OCI-M2 (cell line): ENCODE measurements around the gene TBC1D1.

Source experiments
- DNase-seq: peaks from one replicate; lab custom pipeline; 2025; ENCODE audit not compliant: unreplicated experiment; lab: John Stamatoyannopoulos, UW

Gene TBC1D1, protein sequence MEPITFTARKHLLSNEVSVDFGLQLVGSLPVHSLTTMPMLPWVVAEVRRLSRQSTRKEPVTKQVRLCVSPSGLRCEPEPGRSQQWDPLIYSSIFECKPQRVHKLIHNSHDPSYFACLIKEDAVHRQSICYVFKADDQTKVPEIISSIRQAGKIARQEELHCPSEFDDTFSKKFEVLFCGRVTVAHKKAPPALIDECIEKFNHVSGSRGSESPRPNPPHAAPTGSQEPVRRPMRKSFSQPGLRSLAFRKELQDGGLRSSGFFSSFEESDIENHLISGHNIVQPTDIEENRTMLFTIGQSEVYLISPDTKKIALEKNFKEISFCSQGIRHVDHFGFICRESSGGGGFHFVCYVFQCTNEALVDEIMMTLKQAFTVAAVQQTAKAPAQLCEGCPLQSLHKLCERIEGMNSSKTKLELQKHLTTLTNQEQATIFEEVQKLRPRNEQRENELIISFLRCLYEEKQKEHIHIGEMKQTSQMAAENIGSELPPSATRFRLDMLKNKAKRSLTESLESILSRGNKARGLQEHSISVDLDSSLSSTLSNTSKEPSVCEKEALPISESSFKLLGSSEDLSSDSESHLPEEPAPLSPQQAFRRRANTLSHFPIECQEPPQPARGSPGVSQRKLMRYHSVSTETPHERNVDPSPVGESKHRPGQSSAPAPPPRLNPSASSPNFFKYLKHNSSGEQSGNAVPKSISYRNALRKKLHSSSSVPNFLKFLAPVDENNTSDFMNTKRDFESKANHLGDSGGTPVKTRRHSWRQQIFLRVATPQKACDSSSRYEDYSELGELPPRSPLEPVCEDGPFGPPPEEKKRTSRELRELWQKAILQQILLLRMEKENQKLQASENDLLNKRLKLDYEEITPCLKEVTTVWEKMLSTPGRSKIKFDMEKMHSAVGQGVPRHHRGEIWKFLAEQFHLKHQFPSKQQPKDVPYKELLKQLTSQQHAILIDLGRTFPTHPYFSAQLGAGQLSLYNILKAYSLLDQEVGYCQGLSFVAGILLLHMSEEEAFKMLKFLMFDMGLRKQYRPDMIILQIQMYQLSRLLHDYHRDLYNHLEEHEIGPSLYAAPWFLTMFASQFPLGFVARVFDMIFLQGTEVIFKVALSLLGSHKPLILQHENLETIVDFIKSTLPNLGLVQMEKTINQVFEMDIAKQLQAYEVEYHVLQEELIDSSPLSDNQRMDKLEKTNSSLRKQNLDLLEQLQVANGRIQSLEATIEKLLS (N-terminal part only)

DNA sequence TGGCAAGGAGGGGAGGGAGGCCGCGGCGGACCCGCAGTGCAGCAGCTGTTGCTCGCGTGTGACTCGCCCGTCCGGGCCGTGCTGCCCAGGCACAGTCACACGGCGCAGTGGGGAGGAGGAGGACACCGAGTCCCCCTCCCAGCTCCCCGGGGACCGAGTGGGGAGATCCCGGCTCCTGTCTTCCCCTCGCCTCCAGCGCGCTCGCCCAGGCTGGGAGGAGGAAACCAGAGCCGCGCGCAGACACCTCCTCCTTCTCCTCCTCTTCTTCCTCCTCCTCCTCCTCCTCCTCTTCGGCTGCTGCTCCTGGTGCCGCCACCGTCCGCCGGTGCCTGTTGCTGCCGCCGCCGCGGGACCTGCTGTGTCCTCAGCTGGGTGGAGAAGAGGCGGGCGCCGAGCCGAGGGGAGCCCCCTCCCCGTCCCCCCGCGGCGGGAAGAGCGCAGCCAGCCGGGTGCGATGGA lies at the start of gene TBC1D1:
TSS of gene TBC1D1 (plus strand) at position 284 of the 459 bp plus-strand sequence. CDS start 11,012 bp downstream, outside the sequence.
- DNase-seq = no peak

- no peak for DNase-seq
Observed at GRCh38 chr4:37844204-37844603, 46.7 kb upstream of the TBC1D1 start.

GRCh38 chr4:37845201-37845600 lies 45.7 kb upstream of the TBC1D1 start:
- DNase-seq = no peak

DNA sequence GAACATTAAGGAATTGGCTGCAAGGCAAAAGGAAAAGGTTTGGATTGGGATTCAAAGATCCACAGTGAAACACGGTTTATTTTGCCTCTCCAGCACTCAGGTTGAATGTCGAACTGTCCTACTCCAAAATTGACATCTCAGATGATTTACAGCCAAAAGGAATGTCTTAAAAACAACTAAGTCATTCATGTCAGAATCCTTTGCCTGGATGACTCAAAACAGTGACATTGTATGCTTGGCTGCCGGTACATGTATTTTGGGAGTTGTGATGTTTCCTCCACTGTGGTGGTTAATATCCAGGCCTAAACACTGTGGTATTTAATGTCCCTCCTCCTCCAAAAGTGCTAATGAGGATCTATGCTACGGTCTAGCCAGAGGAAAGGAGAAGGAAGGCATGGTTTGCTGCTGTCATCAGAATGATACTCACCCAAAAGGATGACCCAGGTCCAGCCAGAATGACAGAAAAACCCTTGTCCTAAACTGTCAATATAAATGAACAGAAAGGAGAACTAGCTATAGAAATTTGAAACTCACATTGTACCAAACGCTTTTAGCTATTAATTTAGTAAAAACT lies 43.5 kb upstream of the TBC1D1 start:
- DNase-seq = no peak

DNA sequence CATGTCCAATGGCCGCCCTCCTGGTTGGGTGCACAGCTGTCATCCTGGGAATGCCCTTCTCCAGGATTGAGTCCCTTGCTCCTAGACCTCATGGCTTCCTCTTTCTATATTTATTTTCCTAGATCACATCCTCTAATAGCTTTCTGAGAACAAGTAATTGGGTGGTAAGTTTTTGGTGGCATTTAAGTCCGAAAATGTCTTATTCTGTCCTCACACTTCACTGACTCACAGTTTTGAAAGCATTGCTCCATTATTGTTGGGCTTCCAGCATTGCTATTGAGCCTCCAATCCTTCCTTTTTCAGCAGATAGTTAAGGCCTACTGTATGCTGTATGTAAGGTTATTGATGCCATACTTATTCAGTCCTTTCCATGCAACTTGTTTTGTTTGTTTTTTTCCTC lies 38.5 kb upstream of the TBC1D1 start:
- DNase-seq = no peak

DNA sequence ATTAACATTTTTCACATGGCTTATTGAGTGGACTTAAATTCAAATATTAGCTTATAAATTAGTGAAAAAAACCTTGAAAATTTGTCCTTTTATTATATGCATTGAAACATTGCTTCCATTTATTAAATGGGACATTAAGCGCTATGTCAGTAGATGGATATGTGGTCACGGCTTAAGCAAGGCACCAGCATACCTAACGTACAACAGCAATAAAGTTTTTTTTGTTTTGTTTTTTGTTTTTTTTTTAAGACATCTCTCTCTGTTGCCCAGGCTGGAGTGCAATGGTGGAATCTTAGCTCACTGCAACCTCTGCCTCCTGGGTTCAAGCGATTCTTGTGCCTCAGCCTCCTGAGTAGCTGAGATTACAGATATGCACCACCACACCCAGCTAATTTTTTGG lies 32.8 kb upstream of the TBC1D1 start:
- no peak for DNase-seq

DNA sequence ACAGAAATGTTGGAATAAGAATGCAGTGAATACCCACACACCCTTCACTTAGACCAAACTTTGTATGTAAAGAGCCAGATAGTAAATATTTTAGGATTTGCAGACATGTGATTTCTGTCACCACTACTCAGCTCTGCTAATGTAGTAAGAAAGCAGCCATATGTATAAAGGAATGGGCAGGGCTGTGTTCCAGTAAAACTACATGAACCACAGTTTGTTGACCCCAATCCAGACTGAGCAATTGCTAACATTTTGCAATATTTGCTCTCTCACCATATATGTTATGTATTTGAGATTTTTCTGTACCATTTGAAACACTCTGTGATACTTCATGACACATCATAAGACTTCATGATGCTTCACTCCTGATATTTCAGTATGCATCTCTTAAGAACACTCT lies 32.0 kb upstream of the TBC1D1 start:
- no peak for DNase-seq

DNA sequence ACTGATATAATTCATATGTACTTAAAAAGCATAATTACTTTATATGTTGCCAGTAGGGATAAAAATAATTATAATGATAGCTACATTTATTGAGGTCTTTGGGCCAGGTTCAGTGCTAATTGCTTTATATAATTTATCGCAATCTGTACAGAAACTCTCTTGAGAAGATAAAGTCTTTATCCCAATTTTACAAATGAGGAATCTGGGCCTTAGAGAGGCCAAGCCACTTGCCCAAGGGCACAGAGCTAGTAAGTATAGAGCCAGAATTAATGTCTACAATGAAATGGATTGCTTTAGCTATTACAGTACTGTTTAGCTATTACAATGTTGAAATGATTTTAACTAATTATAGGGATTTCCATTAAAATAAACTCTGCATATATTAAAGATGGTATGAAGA lies 30.6 kb upstream of the TBC1D1 start:
- DNase-seq = no peak

- no peak for DNase-seq
Observed at GRCh38 chr4:37862961-37863360, 27.9 kb upstream of the TBC1D1 start.

GRCh38 chr4:37864786-37865185 lies 26.1 kb upstream of the TBC1D1 start:
- DNase-seq = no peak

- DNase-seq = no peak
Observed at GRCh38 chr4:37865450-37865849, 25.4 kb upstream of the TBC1D1 start.

DNA sequence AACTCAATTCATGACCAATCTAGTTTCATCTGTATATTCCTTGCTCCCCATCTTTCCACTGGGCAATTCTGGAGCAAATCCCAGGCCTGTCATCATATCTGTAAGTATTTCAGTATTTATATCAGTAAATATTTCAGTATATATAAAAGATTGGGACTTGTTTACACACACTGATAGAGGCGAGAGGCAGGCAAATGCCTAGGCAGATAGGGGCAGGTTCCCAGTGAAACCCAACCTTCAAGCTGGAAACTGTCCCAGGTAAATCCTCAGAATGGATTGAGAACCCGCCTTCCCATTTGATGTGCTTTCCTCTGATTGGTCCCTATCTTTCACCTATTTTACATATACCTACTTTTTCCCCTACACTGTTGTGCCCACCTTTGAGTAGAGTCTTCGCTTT lies 23.8 kb upstream of the TBC1D1 start:
- no peak for DNase-seq

- DNase-seq = no peak
Observed at GRCh38 chr4:37868238-37868637, 22.6 kb upstream of the TBC1D1 start.

DNA sequence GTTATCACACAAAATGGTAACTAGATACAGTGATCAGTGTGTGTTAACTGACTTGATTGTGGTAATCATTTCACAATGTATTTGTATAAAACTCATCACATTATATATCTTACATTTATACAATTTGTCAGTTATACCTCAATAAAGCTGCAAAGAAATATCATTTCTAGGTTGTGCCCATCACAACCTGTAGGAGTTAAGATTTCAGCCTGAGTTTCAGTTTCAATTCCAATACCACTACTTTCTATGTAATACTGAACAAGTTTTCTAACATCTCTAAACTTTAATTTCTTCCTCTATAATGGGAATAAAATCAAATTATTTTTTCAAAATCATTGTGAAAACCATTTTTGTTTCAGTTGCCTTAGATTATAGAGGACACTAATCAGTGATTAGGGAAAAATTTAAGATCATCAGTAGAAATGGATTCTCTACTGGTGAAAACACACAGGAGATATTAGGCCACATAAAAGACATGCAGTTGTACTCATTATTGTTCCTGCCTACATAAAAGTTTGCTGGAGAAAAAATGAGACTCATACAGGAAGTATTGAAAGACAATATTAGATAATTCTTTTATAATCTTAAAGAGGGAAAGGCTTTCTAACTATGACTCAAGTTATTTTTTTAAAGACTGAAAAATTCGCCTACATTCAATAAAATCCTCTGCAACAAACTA lies 18.4 kb upstream of the TBC1D1 start:
- DNase-seq = no peak

- no peak for DNase-seq
Observed at GRCh38 chr4:37873386-37873785, 17.5 kb upstream of the TBC1D1 start.

- no peak for DNase-seq
Observed at GRCh38 chr4:37876156-37876555, 14.7 kb upstream of the TBC1D1 start.

GRCh38 chr4:37879365-37879764 lies 11.5 kb upstream of the TBC1D1 start:
- DNase-seq = no peak

DNA sequence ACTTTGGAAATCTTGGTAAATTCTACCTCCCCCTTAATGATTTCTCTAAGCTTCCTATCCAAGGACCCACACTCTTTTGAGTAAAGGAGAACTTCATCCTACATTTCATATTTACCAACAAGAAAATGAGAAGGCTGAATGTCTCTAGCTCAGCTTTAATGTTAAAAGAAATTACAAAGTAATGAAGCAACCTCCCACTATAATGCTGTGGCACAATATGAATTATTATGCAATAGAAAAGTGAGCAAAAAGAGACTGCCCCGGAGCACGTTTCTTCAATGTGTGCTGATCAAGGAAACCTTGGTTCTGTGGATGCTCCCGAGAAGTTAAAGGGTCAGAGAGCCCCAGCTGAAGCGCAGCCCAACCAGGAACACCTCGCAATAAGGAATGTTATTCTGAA lies 9.1 kb upstream of the TBC1D1 start:
- no peak for DNase-seq

DNA sequence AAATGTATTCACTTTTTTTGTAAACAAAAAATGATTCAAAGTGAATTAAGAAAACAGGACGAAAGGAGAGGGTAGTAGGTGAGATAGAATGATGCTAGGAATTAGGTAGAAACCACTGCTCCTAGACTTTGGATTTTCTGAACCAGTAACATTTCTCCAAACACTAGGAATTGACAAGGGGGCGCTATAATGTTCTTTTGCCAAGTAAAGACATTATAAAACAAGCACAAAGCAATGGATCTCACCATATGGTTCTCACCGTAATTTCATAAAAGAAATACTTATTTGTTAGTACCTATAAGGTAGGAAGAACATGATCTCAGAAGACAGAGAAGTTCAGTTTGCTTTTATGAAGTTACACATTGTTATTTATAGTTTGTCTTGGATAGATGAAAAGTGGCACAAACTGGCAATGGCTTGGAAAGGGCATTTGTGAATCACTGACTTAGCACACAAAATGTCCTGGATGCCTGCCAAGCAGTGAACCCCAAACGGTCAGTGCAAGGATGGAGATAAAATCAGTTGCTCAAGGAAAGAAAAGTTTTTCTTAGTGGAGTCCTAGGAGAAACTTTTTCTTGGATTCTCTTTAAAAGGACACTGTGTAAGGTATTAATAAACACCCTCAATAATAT lies 8.1 kb upstream of the TBC1D1 start:
- no peak for DNase-seq
